ENCODE results near the gene GNPDA2. TPM values are rescaled to one million over a fixed set of nuclear protein-coding genes. Genes with fewer than 3 reads are reported as not detected.

GNPDA2 gene
- total RNA-seq, 3 donors from 2014 or later: 22.0 to 25.9 (median 22.6) TPM

GRCh38 chr4:44722001-44722400 lies 4.4 kb downstream of the GNPDA2 start:
- no peak for DNase-seq
- H3K9me3 Mint-ChIP-seq: no peaks in the 10 kb centered on the region
- ATAC-seq: no peak
- peaks cover 3% of the 10 kb centered on the region for H3K36me3 Mint-ChIP-seq (ENCODE audit: insufficient read depth)
- H3K4me1 Mint-ChIP-seq (ENCODE audit: low read depth): peaks cover 47% of the 10 kb centered on the region
- no peaks in the 10 kb centered on the region for H3K27me3 Mint-ChIP-seq (ENCODE audit: low read depth)
- no peak overlapping the region for H3K4me3 Mint-ChIP-seq

GRCh38 chr4:44720371-44720770 lies 6.0 kb downstream of the GNPDA2 start:
- Mint-ChIP-seq H3K36me3 (ENCODE audit: insufficient read depth) (peaks cover 4% of the 10 kb centered on the region), H3K9me3 (no peaks in the 10 kb centered on the region), H3K4me1 (ENCODE audit: low read depth) (peaks cover 36% of the 10 kb centered on the region), H3K27me3 (ENCODE audit: low read depth) (no peaks in the 10 kb centered on the region), H3K4me3 (no peak overlapping the region)
- ATAC-seq (no peak), DNase-seq (no peak)

- Mint-ChIP-seq H3K36me3 (ENCODE audit: insufficient read depth) (peaks cover 11% of the 10 kb centered on the region), H3K4me1 (ENCODE audit: low read depth) (peaks cover 19% of the 10 kb centered on the region), H3K9me3 (no peaks in the 10 kb centered on the region), H3K27me3 (ENCODE audit: low read depth) (no peaks in the 10 kb centered on the region), H3K4me3 (no peak overlapping the region)
- no peak for ATAC-seq
- no peak for DNase-seq
Measured at GRCh38 chr4:44716597-44716996, 9.8 kb downstream of the GNPDA2 start.

- no peak for ATAC-seq
- Mint-ChIP-seq H3K27me3 (ENCODE audit: low read depth) (no peaks in the 10 kb centered on the region), H3K9me3 (no peaks in the 10 kb centered on the region), H3K36me3 (ENCODE audit: insufficient read depth) (peaks cover 14% of the 10 kb centered on the region), H3K4me1 (ENCODE audit: low read depth) (peaks cover 5% of the 10 kb centered on the region), H3K4me3 (no peak overlapping the region)
- no peak for DNase-seq
Measured at GRCh38 chr4:44713125-44713524, 13.2 kb downstream of the GNPDA2 start.

GRCh38 chr4:44704673-44705072 lies 21.7 kb downstream of the GNPDA2 start:
- H3K27me3 Mint-ChIP-seq (ENCODE audit: low read depth): no peaks in the 10 kb centered on the region
- ATAC-seq (no peak), DNase-seq (no peak)
- peaks cover 28% of the 10 kb centered on the region for H3K36me3 Mint-ChIP-seq (ENCODE audit: insufficient read depth)
- no peaks in the 10 kb centered on the region for H3K9me3 Mint-ChIP-seq
- H3K4me1 Mint-ChIP-seq (ENCODE audit: low read depth): peaks cover 2% of the 10 kb centered on the region
- no peak overlapping the region for H3K4me3 Mint-ChIP-seq

- no peaks in the 10 kb centered on the region for H3K27me3 Mint-ChIP-seq (ENCODE audit: low read depth)
- no peaks in the 10 kb centered on the region for H3K9me3 Mint-ChIP-seq
- DNase-seq (no peak), ATAC-seq (no peak)
- peaks cover 30% of the 10 kb centered on the region for H3K36me3 Mint-ChIP-seq (ENCODE audit: insufficient read depth)
- no peaks in the 10 kb centered on the region for H3K4me1 Mint-ChIP-seq (ENCODE audit: low read depth)
- H3K4me3 Mint-ChIP-seq: no peak overlapping the region
Measured at GRCh38 chr4:44701037-44701436, 25.3 kb downstream of the GNPDA2 start.

GRCh38 chr4:44700427-44700826 lies 25.9 kb downstream of the GNPDA2 start:
- no peaks in the 10 kb centered on the region for H3K27me3 Mint-ChIP-seq (ENCODE audit: low read depth)
- no peak for ATAC-seq
- peaks cover 31% of the 10 kb centered on the region for H3K36me3 Mint-ChIP-seq (ENCODE audit: insufficient read depth)
- no peak for DNase-seq
- H3K4me3 Mint-ChIP-seq: no peak overlapping the region
- no peaks in the 10 kb centered on the region for H3K4me1 Mint-ChIP-seq (ENCODE audit: low read depth)
- no peaks in the 10 kb centered on the region for H3K9me3 Mint-ChIP-seq

- no peak for DNase-seq
- Mint-ChIP-seq H3K4me3 (no peak overlapping the region), H3K9me3 (no peaks in the 10 kb centered on the region), H3K4me1 (ENCODE audit: low read depth) (peaks cover 28% of the 10 kb centered on the region), H3K27me3 (ENCODE audit: low read depth) (no peaks in the 10 kb centered on the region), H3K36me3 (ENCODE audit: insufficient read depth) (peaks cover 44% of the 10 kb centered on the region)
- ATAC-seq: no peak
Measured at GRCh38 chr4:44684648-44685047, 41.7 kb downstream of the GNPDA2 start.

GRCh38 chr4:44679060-44679459 lies 47.3 kb downstream of the GNPDA2 start:
- peak; percentile 5 to 16 for ATAC-seq
- no peaks in the 10 kb centered on the region for H3K27me3 Mint-ChIP-seq (ENCODE audit: low read depth)
- H3K9me3 Mint-ChIP-seq: no peaks in the 10 kb centered on the region
- peaks cover 37% of the 10 kb centered on the region for H3K4me1 Mint-ChIP-seq (ENCODE audit: low read depth)
- peaks cover 8% of the 10 kb centered on the region for H3K36me3 Mint-ChIP-seq (ENCODE audit: insufficient read depth)
- no peak for DNase-seq
- H3K4me3 Mint-ChIP-seq: peak overlapping the region; percentile 90

- H3K27me3 Mint-ChIP-seq (ENCODE audit: low read depth): no peaks in the 10 kb centered on the region
- peaks cover 37% of the 10 kb centered on the region for H3K4me1 Mint-ChIP-seq (ENCODE audit: low read depth)
- DNase-seq: peak; percentile 83
- no peaks in the 10 kb centered on the region for H3K9me3 Mint-ChIP-seq
- peak; percentile 93 to 94 for ATAC-seq
- H3K4me3 Mint-ChIP-seq: peak within 1 kb of the TSS; percentile 90
- peaks cover 7% of the 10 kb centered on the region for H3K36me3 Mint-ChIP-seq (ENCODE audit: insufficient read depth)
Measured at GRCh38 chr4:44678094-44679041, 48.0 kb downstream of the GNPDA2 start, which contains the start of gene GUF1. Gene GUF1 (plus strand): TSS chr4:44678420. CDS start chr4:44678623, 203 bp downstream.

GRCh38 chr4:44675366-44675765 lies 51.0 kb downstream of the GNPDA2 start:
- H3K4me3 Mint-ChIP-seq: no peak overlapping the region
- no peaks in the 10 kb centered on the region for H3K9me3 Mint-ChIP-seq
- no peak for ATAC-seq
- DNase-seq: no peak
- no peaks in the 10 kb centered on the region for H3K36me3 Mint-ChIP-seq (ENCODE audit: insufficient read depth)
- peaks cover 3% of the 10 kb centered on the region for H3K27me3 Mint-ChIP-seq (ENCODE audit: low read depth)
- peaks cover 20% of the 10 kb centered on the region for H3K4me1 Mint-ChIP-seq (ENCODE audit: low read depth)

GRCh38 chr4:44674471-44674870 lies 51.9 kb downstream of the GNPDA2 start:
- Mint-ChIP-seq H3K4me1 (ENCODE audit: low read depth) (peaks cover 15% of the 10 kb centered on the region), H3K9me3 (no peaks in the 10 kb centered on the region), H3K4me3 (no peak overlapping the region), H3K27me3 (ENCODE audit: low read depth) (peaks cover 3% of the 10 kb centered on the region), H3K36me3 (ENCODE audit: insufficient read depth) (no peaks in the 10 kb centered on the region)
- no peak for ATAC-seq
- no peak for DNase-seq

- Mint-ChIP-seq H3K9me3 (no peaks in the 10 kb centered on the region), H3K4me1 (ENCODE audit: low read depth) (peaks cover 2% of the 10 kb centered on the region), H3K4me3 (no peak overlapping the region), H3K36me3 (ENCODE audit: insufficient read depth) (no peaks in the 10 kb centered on the region), H3K27me3 (ENCODE audit: low read depth) (peaks cover 9% of the 10 kb centered on the region)
- ATAC-seq: no peak
- no peak for DNase-seq
Measured at GRCh38 chr4:44671636-44672035, 54.7 kb downstream of the GNPDA2 start.

GRCh38 chr4:44670506-44671199 lies 55.7 kb downstream of the GNPDA2 start:
- Mint-ChIP-seq H3K4me1 (ENCODE audit: low read depth) (no peaks in the 10 kb centered on the region), H3K36me3 (ENCODE audit: insufficient read depth) (no peaks in the 10 kb centered on the region), H3K9me3 (no peaks in the 10 kb centered on the region), H3K27me3 (ENCODE audit: low read depth) (peaks cover 9% of the 10 kb centered on the region), H3K4me3 (no peak overlapping the region)
- ATAC-seq (no peak), DNase-seq (no peak)
